PC-9 (cell line): Measurements from ENCODE around the gene SNAI3. TPM values are rescaled to one million over a fixed set of nuclear protein-coding genes. Genes with fewer than 3 reads are reported as not detected.

Experiments
- BruUV-seq: library from RNA; stranded (reverse); fragments of 400-500 nt; replicated peaks from 2 replicates; lab custom pipeline; 2021; lab: Mats Ljungman, UMichigan
- CTCF ChIA-PET: fragments of 300-600 bp; sonication (Branson Sonifier 250); formaldehyde crosslinking; loops from one replicate; lab custom pipeline; 2022; ENCODE audit warnings: antibody characterized with exemption; lab: Charles Lee
- POLR2A ChIA-PET: fragments of 300-600 bp; sonication (Branson Sonifier 250); formaldehyde crosslinking; loops from one replicate; lab custom pipeline; 2022; ENCODE audit warnings: antibody characterized with exemption; ENCODE audit not compliant: unreplicated experiment; lab: Charles Lee
- DNase-seq, 2 experiments: peaks; one replicate each; pipeline versions ENCODE4 v3.0.0 to v3.0.0-alpha.2; 2015 to 2022; ENCODE audit warnings: mixed read lengths in 1 of 2
- H2AFZ ChIP-seq: fragments of 200-600 bp; sonication (generic); 2 replicates; pipeline ENCODE4 v1.8.1; 2017; ENCODE audit warnings: antibody characterized with exemption
- H3F3A ChIP-seq: fragments of 200-600 bp; sonication (generic); 2 replicates; pipeline ENCODE4 v1.8.1; 2017; ENCODE audit warnings: antibody characterized with exemption, mild to moderate bottlenecking, low read depth; ENCODE audit not compliant: insufficient read depth
- H3K27ac ChIP-seq: fragments of 200-600 bp; sonication (generic); 2 replicates; pipeline ENCODE4 v1.6.1; 2016; ENCODE audit warnings: mixed run types
- H3K27me3 ChIP-seq: fragments of 200-600 bp; sonication (generic); 2 replicates; pipeline ENCODE4 v1.6.1; 2016; ENCODE audit warnings: low read depth, mixed run types; ENCODE audit not compliant: insufficient read depth
- H3K36me3 ChIP-seq: fragments of 200-600 bp; sonication (generic); 2 replicates; pipeline ENCODE4 v1.6.1; 2016; ENCODE audit warnings: low read depth, mixed run types
- H3K4me1 ChIP-seq: fragments of 200-600 bp; sonication (generic); replicated peaks from 2 replicates; pipeline ENCODE4 v1.6.1; 2016; ENCODE audit warnings: mixed run types; ENCODE audit not compliant: insufficient read depth
- H3K4me2 ChIP-seq: fragments of 200-600 bp; sonication (generic); 2 replicates; pipeline ENCODE4 v1.6.1; 2017; ENCODE audit warnings: mixed run types
- H3K4me3 ChIP-seq: fragments of 200-600 bp; sonication (generic); 2 replicates; pipeline ENCODE4 v1.6.1; 2016; ENCODE audit warnings: mixed run types
- H3K79me2 ChIP-seq: fragments of 200-600 bp; sonication (generic); 2 replicates; pipeline ENCODE4 v1.6.1; 2017; ENCODE audit warnings: low read depth, mixed run types
- H3K9me2 ChIP-seq: fragments of 200-600 bp; sonication (generic); 2 replicates; pipeline ENCODE4 v1.8.1; 2017; ENCODE audit warnings: mild to moderate bottlenecking; ENCODE audit not compliant: insufficient read depth
- H3K9me3 ChIP-seq: fragments of 200-600 bp; sonication (generic); 2 replicates; pipeline ENCODE4 v1.8.1; 2016; ENCODE audit warnings: low read depth; ENCODE audit not compliant: insufficient read depth
- H4K20me1 ChIP-seq: fragments of 200-600 bp; sonication (generic); 2 replicates; pipeline ENCODE4 v1.8.1; 2017; ENCODE audit not compliant: insufficient read depth
- CTCF ChIP-seq: fragments of 200-600 bp; sonication (generic); conservative IDR thresholded peaks from 2 replicates; pipeline ENCODE4 v1.6.1; 2017; ENCODE audit warnings: mixed run types, antibody characterized with exemption, mild to moderate bottlenecking, moderate library complexity
- EZH2 ChIP-seq: fragments of 200-600 bp; sonication (generic); IDR thresholded peaks from 2 replicates; pipeline ENCODE4 v1.8.0; 2017; ENCODE audit warnings: antibody characterized with exemption, low read depth
- intact Hi-C: fragments of 100-400 bp; cut with micrococcal nuclease; formaldehyde crosslinking; loops from one replicate; pipeline ENCODE4 v1.10.0; 2022; ENCODE audit not compliant: unreplicated experiment
- total RNA-seq: library from RNA; stranded (reverse); gene quantifications from 2 replicates; pipeline ENCODE4 v1.2.3, GENCODE V29; 2021

The SNAI3 gene
- total RNA-seq, 1 experiment from 2014 or later: 1.3 TPM

- CTCF ChIA-PET: interaction anchor here (0.7 kb wide), 1 partner anchor 32 kb away, joined by 3 read pairs; no protein-coding TSS in a partner anchor
Measured at GRCh38 chr16:88705076-88705684, 18.9 kb upstream of the SNAI3 start.

GRCh38 chr16:88703486-88704309 lies 17.4 kb upstream of the SNAI3 start:
- Histone ChIP-seq H3K4me2 (no peak overlapping the region), H3F3A (peaks cover 14% of the 10 kb centered on the region; the same call in 1 of the 2 replicates), H3K4me1 (peaks cover 19% of the 10 kb centered on the region), H4K20me1 (peaks cover 6% of the 10 kb centered on the region; the same call in 1 of the 2 replicates), H3K36me3 (no peaks in the 10 kb centered on the region), H3K27ac (no peak overlapping the region), H2AFZ (no peak overlapping the region), H3K4me3 (no peak overlapping the region), H3K79me2 (peaks cover 19% of the 10 kb centered on the region; the same call in 1 of the 2 replicates), H3K27me3 (no peaks in the 10 kb centered on the region), H3K9me2 (no peaks in the 10 kb centered on the region), H3K9me3 (no peaks in the 10 kb centered on the region)
- CTCF ChIA-PET: no interaction called here
- TF ChIP-seq EZH2: no peak
- TF ChIP-seq CTCF: no peak
- intact Hi-C loops: no loop called here
- no peak for DNase-seq
- no TSS peak for BruUV-seq
- POLR2A ChIA-PET: no interaction called here

More at GRCh38 chr16:88705076-88705684, 18.9 kb upstream of the SNAI3 start:
- peaks cover 16% of the 10 kb centered on the region; the same call in 1 of the 2 replicates for H3F3A ChIP-seq
- POLR2A ChIA-PET: interaction anchor here (0.6 to 0.7 kb wide), 3 partner anchors 25 to 450 kb away, joined by 3 to 8 read pairs (median 3); partner anchors contain the start of gene APRT
- H3K27ac ChIP-seq: no peak overlapping the region
- H3K79me2 ChIP-seq: peaks cover 19% of the 10 kb centered on the region; the same call in 1 of the 2 replicates
- no peaks in the 10 kb centered on the region for H3K36me3 ChIP-seq
- no peaks in the 10 kb centered on the region for H3K27me3 ChIP-seq
- H2AFZ ChIP-seq: peak overlapping the region; percentile 70
- TF ChIP-seq EZH2 (no peak), CTCF (no peak)
- H3K4me2 ChIP-seq: peak overlapping the region; percentile 100
- H3K9me3 ChIP-seq: no peaks in the 10 kb centered on the region
- H3K4me1 ChIP-seq: peaks cover 19% of the 10 kb centered on the region
- intact Hi-C loops: no loop called here
- TSS peak; percentile 34 for BruUV-seq
- DNase-seq: no peak
- H3K9me2 ChIP-seq: no peaks in the 10 kb centered on the region
- H4K20me1 ChIP-seq: peaks cover 6% of the 10 kb centered on the region; the same call in 1 of the 2 replicates
- peak overlapping the region; percentile 78 for H3K4me3 ChIP-seq
